Right lobe of liver (tissue), 6 donors: Measurements from ENCODE around the gene COL18A1. TPM values are rescaled to one million over a fixed set of nuclear protein-coding genes. Genes with fewer than 3 reads are reported as not detected.
"Not testable (repeated sequence)": the region's sequence is repeated elsewhere in the genome, so short reads cannot be mapped to it uniquely, and the experiment has no call there.

Source experiments
- ATAC-seq, 4 donors: fragments of 200-7000 bp; cut with Tn5 transposase; one replicate each; pipeline ENCODE4 v1.9.1; 2020; ENCODE audit warnings: mild to moderate bottlenecking in 4 of 4, moderate library complexity in 4 of 4
- DNase-seq, 3 donors: peaks; one replicate each; pipeline ENCODE4 v3.0.0-alpha.2; 2020
- H3K27ac ChIP-seq, 3 donors: fragments of 200-600 bp; one replicate each; pipeline ENCODE4 v1.8.0; 2022
- H3K27me3 ChIP-seq, 2 donors: fragments of 200-600 bp; one replicate each; pipeline ENCODE4 v1.8.0; 2022
- H3K36me3 ChIP-seq, 4 donors: fragments of 200-600 bp; sonication (generic) in 1 of 4; one replicate each; pipeline versions ENCODE4 v1.5.1 to v1.8.0; 2017 to 2022; ENCODE audit warnings: control low read depth in 1 of 4
- H3K4me1 ChIP-seq, 4 donors: fragments of 200-600 bp; sonication (generic) in 1 of 4; one replicate each; pipeline versions ENCODE4 v1.5.1 to v1.8.0; 2017 to 2022; ENCODE audit warnings: control low read depth in 1 of 4
- H3K4me3 ChIP-seq, 3 donors: fragments of 200-600 bp; one replicate each; pipeline ENCODE4 v1.8.0; 2022
- H3K9me3 ChIP-seq, 4 donors: fragments of 200-600 bp; sonication (generic) in 1 of 4; one replicate each; pipeline versions ENCODE4 v1.5.1 to v1.8.0; 2017 to 2022; ENCODE audit warnings: control low read depth in 1 of 4
- CTCF ChIP-seq, 4 donors: fragments of 200-600 bp in 3 of 4; fragments of 450-650 bp in 1 of 4; IDR thresholded peaks; one replicate each; pipeline versions ENCODE4 v1.5.1 to v1.8.0; 2016 to 2022; ENCODE audit warnings: antibody characterized with exemption in 4 of 4, mild to moderate bottlenecking in 2 of 4
- POLR2A ChIP-seq: fragments of 450-650 bp; IDR thresholded peaks from one replicate; pipeline ENCODE4 v1.6.1; 2017; ENCODE audit warnings: antibody characterized with exemption, mild to moderate bottlenecking
- WGBS: methylation state at CpG from one replicate; pipeline ENCODE4 v1.1.6; 2018; ENCODE audit warnings: low coverage, low lambda C conversion rate; ENCODE audit not compliant: insufficient coverage; ENCODE audit errors: missing lambda C conversion rate; 5-methylcytosine and 5-hydroxymethylcytosine counted together
- intact Hi-C, 2 donors: fragments of 100-400 bp; cut with DNase I; formaldehyde crosslinking; loops; one replicate each; pipeline versions ENCODE4 v1.11.2 to v1.14.1; 2022
- total RNA-seq, 6 experiments: library from RNA; depleted of rRNA in 2 of 6; stranded (reverse); fragments of >200 nt in 2 of 6; fragmentation: NEBNext Ultra II Directional in 3 of 6; extraction: Animal tissue kit (Norgen Biotek cat#: 25700) in 3 of 6; gene quantifications; one replicate each; pipeline versions ENCODE4 v1.1.0 to v1.2.4, GENCODE V29; 2016 to 2023
- donor health status: DM: no; HTN: yes; CAD: no.
- donor health status: DM: no; HTN: no; CAD: no.
- donor health status: DM: no; HTN: no; CAD: no.
- donor health status: DM: no; HTN: yes; CAD: no.
- donor health status: DM: no; HTN: yes; CAD: no.

Gene COL18A1
- total RNA-seq, 6 experiments from 2014 or later = 261 to 487 (median 297) TPM

- DNase-seq (peak; percentile 19 to 52 (median 50)), ATAC-seq (no peak)
- H3K9me3 ChIP-seq = no peaks in the 10 kb centered on the region
- no peak overlapping the region for H3K27ac ChIP-seq
- H3K4me3 ChIP-seq = no peak overlapping the region
- no peaks in the 10 kb centered on the region for H3K36me3 ChIP-seq
- intact Hi-C loops = no loop called here
- no peaks in the 10 kb centered on the region for H3K27me3 ChIP-seq
- TF ChIP-seq POLR2A (no peak), CTCF (IDR thresholded peaks at IDR 0.05) (no peak)
- peaks cover 0 to 48% (median 26%) of the 10 kb centered on the region in 4 donors for H3K4me1 ChIP-seq
- WGBS = 95% methylated on average over 28 of the region's 50 CpGs
Measured at GRCh38 chr21:45530423-45531113, 125.6 kb downstream of the COL18A1 start.

- WGBS = 91% methylated on average over 13 of the region's 17 CpGs
- ATAC-seq, DNase-seq, H3K27me3 ChIP-seq, H3K4me3 ChIP-seq, H3K27ac ChIP-seq, H3K36me3 ChIP-seq, H3K9me3 ChIP-seq, intact Hi-C loops: not testable (repeated sequence)
- H3K4me1 ChIP-seq = peaks cover 0 to 48% (median 24%) of the 10 kb centered on the region in 4 donors
Measured at GRCh38 chr21:45531114-45531392, 126.1 kb downstream of the COL18A1 start.

- intact Hi-C loops = no loop called here
- Histone ChIP-seq H3K4me3 (no peak overlapping the region), H3K36me3 (no peaks in the 10 kb centered on the region)
Measured at GRCh38 chr21:45531393-45532215, 126.6 kb downstream of the COL18A1 start.

GRCh38 chr21:45532826-45533360 is 127.9 kb downstream of the COL18A1 start:
- DNase-seq (peak in 2 of 3 donors; percentile 59 to 62), ATAC-seq (no peak)
- H3K9me3 ChIP-seq = no peaks in the 10 kb centered on the region
- 36% methylated on average over 3 of the region's 7 CpGs for WGBS
- H3K27ac ChIP-seq = peak overlapping the region in 2 of 3 donors; percentile 9 to 33
- intact Hi-C loops = no loop called here
- H3K27me3 ChIP-seq = no peaks in the 10 kb centered on the region
- TF ChIP-seq POLR2A = no peak
- no peak for TF ChIP-seq CTCF (IDR thresholded peaks at IDR 0.05)
- no peak overlapping the region for H3K4me3 ChIP-seq
- H3K4me1 ChIP-seq = peaks cover 0 to 45% (median 22%) of the 10 kb centered on the region in 4 donors
- H3K36me3 ChIP-seq = no peaks in the 10 kb centered on the region

More at GRCh38 chr21:45531393-45532215, 126.6 kb downstream of the COL18A1 start:
- no peak for TF ChIP-seq POLR2A
- TF ChIP-seq CTCF (IDR thresholded peaks at IDR 0.05) = no peak
- DNase-seq = peak in 2 of 3 donors; percentile 49 to 53
- peaks cover 0 to 47% (median 24%) of the 10 kb centered on the region in 4 donors for H3K4me1 ChIP-seq
- no peaks in the 10 kb centered on the region for H3K9me3 ChIP-seq
- 95% methylated on average over 24 of the region's 76 CpGs for WGBS
- H3K27me3 ChIP-seq = no peaks in the 10 kb centered on the region
- ATAC-seq = no peak
- H3K27ac ChIP-seq = no peak overlapping the region
